Cortex of kidney (tissue), 1 donor: ENCODE data around the gene PPL.

Experiments used
- DNase-seq: peaks from one replicate; lab custom pipeline; 2025; lab: John Stamatoyannopoulos, UW

Gene PPL

GRCh38 chr16:4888428-4889135 lies 48.4 kb downstream of the PPL start:
- no peak for DNase-seq

- DNase-seq = no peak
Measured at GRCh38 chr16:4886151-4886550, 50.8 kb downstream of the PPL start.

- no peak for DNase-seq
Measured at GRCh38 chr16:4884972-4885874, 51.7 kb downstream of the PPL start.

- no peak for DNase-seq
Measured at GRCh38 chr16:4884209-4884608, 52.7 kb downstream of the PPL start.

- no peak for DNase-seq
Measured at GRCh38 chr16:4883501-4883900, 53.4 kb downstream of the PPL start.

- DNase-seq = no peak
Measured at GRCh38 chr16:4882633-4883285, 54.2 kb downstream of the PPL start.

- DNase-seq = no peak
Measured at GRCh38 chr16:4882000-4882632, 54.8 kb downstream of the PPL start.

- no peak for DNase-seq
Measured at GRCh38 chr16:4880006-4880580, 56.9 kb downstream of the PPL start.

GRCh38 chr16:4879049-4879448 lies 57.9 kb downstream of the PPL start:
- DNase-seq = no peak

- DNase-seq = no peak
Measured at GRCh38 chr16:4877380-4877685, 59.6 kb downstream of the PPL start.

- DNase-seq = no peak
Measured at GRCh38 chr16:4876646-4877379, 60.1 kb downstream of the PPL start.

GRCh38 chr16:4874666-4875065 lies 62.3 kb downstream of the PPL start:
- DNase-seq = no peak

- no peak for DNase-seq
Measured at GRCh38 chr16:4873091-4873490, 63.9 kb downstream of the PPL start.

- no peak for DNase-seq
Measured at GRCh38 chr16:4871071-4871470, 65.9 kb downstream of the PPL start.

GRCh38 chr16:4870138-4870671 lies 66.7 kb downstream of the PPL start:
- no peak for DNase-seq

- no peak for DNase-seq
Measured at GRCh38 chr16:4869147-4869805, 67.7 kb downstream of the PPL start.

- no peak for DNase-seq
Measured at GRCh38 chr16:4868535-4868934, 68.4 kb downstream of the PPL start.

- no peak for DNase-seq
Measured at GRCh38 chr16:4868026-4868425, 68.9 kb downstream of the PPL start.

- DNase-seq = no peak
Measured at GRCh38 chr16:4866586-4866985, 70.4 kb downstream of the PPL start.

- no peak for DNase-seq
Measured at GRCh38 chr16:4865231-4865860, 71.6 kb downstream of the PPL start.
